ENCODE measurements around the gene KCNK3. TPM values are rescaled to one million over a fixed set of nuclear protein-coding genes. Genes with fewer than 3 reads are reported as not detected.
A peak's percentile ranks its signal among the peaks of the same experiment; 100 is the strongest.

Gene KCNK3
- total and polyA plus RNA-seq, 2 of the 13 experiments (the other 11 are each of a cell fraction or from before 2014, with no cell fraction given): not detected

DNA sequence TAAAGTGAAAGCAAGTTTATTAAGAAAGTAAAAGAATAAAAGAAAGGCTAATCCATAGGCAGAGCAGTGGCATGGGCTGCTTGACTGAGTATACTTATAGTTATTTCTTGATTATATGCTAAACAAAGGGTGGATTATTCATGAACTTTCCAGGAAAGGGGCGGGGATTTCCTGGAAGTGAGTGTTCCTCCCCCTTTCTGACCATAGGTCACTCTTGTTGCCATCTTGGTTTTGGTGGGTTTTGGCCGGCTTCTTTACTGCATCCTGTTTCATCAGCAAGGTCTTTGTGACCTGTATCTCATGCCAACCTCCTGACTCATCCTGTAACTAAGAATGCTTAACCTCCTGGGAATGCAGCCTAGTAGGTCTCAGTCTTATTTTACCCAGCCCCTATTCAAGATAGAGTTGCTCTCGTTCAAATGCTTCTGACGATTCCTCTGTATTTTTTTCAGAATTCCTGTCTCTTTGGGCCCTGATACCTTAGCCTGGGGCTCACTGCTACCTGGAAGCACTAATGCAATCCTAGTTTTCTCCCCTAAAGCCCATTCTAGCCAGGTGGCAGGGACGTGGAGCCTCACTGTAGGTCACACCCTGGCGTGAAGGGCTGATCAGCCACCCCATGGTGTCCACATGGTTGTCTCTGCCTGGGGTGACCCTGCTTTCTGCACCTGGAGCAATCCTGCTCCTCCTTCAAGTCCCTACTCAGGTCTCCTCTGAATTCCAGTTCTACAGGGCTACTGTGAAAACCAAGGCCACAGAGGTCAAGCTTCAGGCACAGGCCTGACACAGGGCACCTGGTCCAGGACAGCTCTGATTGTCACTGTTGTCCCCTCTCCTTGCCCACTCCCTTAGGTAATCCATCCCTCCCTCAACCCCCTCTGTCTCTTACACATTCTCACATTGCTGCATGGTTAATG is 65.6 kb downstream of the KCNK3 start (continued):
- TF ChIP-seq, protein P1, sequence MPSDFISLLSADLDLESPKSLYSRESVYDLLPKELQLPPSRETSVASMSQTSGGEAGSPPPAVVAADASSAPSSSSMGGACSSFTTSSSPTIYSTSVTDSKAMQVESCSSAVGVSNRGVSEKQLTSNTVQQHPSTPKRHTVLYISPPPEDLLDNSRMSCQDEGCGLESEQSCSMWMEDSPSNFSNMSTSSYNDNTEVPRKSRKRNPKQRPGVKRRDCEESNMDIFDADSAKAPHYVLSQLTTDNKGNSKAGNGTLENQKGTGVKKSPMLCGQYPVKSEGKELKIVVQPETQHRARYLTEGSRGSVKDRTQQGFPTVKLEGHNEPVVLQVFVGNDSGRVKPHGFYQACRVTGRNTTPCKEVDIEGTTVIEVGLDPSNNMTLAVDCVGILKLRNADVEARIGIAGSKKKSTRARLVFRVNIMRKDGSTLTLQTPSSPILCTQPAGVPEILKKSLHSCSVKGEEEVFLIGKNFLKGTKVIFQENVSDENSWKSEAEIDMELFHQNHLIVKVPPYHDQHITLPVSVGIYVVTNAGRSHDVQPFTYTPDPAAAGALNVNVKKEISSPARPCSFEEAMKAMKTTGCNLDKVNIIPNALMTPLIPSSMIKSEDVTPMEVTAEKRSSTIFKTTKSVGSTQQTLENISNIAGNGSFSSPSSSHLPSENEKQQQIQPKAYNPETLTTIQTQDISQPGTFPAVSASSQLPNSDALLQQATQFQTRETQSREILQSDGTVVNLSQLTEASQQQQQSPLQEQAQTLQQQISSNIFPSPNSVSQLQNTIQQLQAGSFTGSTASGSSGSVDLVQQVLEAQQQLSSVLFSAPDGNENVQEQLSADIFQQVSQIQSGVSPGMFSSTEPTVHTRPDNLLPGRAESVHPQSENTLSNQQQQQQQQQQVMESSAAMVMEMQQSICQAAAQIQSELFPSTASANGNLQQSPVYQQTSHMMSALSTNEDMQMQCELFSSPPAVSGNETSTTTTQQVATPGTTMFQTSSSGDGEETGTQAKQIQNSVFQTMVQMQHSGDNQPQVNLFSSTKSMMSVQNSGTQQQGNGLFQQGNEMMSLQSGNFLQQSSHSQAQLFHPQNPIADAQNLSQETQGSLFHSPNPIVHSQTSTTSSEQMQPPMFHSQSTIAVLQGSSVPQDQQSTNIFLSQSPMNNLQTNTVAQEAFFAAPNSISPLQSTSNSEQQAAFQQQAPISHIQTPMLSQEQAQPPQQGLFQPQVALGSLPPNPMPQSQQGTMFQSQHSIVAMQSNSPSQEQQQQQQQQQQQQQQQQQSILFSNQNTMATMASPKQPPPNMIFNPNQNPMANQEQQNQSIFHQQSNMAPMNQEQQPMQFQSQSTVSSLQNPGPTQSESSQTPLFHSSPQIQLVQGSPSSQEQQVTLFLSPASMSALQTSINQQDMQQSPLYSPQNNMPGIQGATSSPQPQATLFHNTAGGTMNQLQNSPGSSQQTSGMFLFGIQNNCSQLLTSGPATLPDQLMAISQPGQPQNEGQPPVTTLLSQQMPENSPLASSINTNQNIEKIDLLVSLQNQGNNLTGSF (CRISPR knock-in tag; IDR thresholded peaks at IDR 0.05): no peak
- TF ChIP-seq, protein P2, sequence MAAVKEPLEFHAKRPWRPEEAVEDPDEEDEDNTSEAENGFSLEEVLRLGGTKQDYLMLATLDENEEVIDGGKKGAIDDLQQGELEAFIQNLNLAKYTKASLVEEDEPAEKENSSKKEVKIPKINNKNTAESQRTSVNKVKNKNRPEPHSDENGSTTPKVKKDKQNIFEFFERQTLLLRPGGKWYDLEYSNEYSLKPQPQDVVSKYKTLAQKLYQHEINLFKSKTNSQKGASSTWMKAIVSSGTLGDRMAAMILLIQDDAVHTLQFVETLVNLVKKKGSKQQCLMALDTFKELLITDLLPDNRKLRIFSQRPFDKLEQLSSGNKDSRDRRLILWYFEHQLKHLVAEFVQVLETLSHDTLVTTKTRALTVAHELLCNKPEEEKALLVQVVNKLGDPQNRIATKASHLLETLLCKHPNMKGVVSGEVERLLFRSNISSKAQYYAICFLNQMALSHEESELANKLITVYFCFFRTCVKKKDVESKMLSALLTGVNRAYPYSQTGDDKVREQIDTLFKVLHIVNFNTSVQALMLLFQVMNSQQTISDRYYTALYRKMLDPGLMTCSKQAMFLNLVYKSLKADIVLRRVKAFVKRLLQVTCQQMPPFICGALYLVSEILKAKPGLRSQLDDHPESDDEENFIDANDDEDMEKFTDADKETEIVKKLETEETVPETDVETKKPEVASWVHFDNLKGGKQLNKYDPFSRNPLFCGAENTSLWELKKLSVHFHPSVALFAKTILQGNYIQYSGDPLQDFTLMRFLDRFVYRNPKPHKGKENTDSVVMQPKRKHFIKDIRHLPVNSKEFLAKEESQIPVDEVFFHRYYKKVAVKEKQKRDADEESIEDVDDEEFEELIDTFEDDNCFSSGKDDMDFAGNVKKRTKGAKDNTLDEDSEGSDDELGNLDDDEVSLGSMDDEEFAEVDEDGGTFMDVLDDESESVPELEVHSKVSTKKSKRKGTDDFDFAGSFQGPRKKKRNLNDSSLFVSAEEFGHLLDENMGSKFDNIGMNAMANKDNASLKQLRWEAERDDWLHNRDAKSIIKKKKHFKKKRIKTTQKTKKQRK (IDR thresholded peaks at IDR 0.05; ENCODE audit: low read length): no peak
- TF ChIP-seq BCL6 (CRISPR knock-in tag; IDR thresholded peaks at IDR 0.05) (peak; percentile 99), IKZF4 (CRISPR knock-in tag; IDR thresholded peaks at IDR 0.05; ENCODE audit: borderline replicate concordance, low read depth, not compliant biosample characterization) (no peak), ZNF354B (CRISPR knock-in tag; IDR thresholded peaks at IDR 0.05) (no peak), KAT8 (CRISPR knock-in tag; IDR thresholded peaks at IDR 0.05) (peak; percentile 83), PAWR (CRISPR knock-in tag; IDR thresholded peaks at IDR 0.05; ENCODE audit: borderline replicate concordance) (no peak), ZNF550 (CRISPR knock-in tag; IDR thresholded peaks at IDR 0.05; ENCODE audit: borderline replicate concordance) (no peak)
- TF ChIP-seq, protein P3, sequence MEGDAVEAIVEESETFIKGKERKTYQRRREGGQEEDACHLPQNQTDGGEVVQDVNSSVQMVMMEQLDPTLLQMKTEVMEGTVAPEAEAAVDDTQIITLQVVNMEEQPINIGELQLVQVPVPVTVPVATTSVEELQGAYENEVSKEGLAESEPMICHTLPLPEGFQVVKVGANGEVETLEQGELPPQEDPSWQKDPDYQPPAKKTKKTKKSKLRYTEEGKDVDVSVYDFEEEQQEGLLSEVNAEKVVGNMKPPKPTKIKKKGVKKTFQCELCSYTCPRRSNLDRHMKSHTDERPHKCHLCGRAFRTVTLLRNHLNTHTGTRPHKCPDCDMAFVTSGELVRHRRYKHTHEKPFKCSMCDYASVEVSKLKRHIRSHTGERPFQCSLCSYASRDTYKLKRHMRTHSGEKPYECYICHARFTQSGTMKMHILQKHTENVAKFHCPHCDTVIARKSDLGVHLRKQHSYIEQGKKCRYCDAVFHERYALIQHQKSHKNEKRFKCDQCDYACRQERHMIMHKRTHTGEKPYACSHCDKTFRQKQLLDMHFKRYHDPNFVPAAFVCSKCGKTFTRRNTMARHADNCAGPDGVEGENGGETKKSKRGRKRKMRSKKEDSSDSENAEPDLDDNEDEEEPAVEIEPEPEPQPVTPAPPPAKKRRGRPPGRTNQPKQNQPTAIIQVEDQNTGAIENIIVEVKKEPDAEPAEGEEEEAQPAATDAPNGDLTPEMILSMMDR (CRISPR knock-in tag; IDR thresholded peaks at IDR 0.05): no peak
- TF ChIP-seq, protein P4, sequence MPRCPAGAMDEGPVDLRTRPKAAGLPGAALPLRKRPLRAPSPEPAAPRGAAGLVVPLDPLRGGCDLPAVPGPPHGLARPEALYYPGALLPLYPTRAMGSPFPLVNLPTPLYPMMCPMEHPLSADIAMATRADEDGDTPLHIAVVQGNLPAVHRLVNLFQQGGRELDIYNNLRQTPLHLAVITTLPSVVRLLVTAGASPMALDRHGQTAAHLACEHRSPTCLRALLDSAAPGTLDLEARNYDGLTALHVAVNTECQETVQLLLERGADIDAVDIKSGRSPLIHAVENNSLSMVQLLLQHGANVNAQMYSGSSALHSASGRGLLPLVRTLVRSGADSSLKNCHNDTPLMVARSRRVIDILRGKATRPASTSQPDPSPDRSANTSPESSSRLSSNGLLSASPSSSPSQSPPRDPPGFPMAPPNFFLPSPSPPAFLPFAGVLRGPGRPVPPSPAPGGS (CRISPR knock-in tag; IDR thresholded peaks at IDR 0.05): no peak
- TF ChIP-seq, protein P5, sequence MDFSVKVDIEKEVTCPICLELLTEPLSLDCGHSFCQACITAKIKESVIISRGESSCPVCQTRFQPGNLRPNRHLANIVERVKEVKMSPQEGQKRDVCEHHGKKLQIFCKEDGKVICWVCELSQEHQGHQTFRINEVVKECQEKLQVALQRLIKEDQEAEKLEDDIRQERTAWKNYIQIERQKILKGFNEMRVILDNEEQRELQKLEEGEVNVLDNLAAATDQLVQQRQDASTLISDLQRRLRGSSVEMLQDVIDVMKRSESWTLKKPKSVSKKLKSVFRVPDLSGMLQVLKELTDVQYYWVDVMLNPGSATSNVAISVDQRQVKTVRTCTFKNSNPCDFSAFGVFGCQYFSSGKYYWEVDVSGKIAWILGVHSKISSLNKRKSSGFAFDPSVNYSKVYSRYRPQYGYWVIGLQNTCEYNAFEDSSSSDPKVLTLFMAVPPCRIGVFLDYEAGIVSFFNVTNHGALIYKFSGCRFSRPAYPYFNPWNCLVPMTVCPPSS (IDR thresholded peaks at IDR 0.05): no peak
- TF ChIP-seq, protein P6, sequence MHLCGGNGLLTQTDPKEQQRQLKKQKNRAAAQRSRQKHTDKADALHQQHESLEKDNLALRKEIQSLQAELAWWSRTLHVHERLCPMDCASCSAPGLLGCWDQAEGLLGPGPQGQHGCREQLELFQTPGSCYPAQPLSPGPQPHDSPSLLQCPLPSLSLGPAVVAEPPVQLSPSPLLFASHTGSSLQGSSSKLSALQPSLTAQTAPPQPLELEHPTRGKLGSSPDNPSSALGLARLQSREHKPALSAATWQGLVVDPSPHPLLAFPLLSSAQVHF (CRISPR knock-in tag; IDR thresholded peaks at IDR 0.05): no peak

All from HepG2 (cell line).